ENCODE results near the gene RNF133.

DNA sequence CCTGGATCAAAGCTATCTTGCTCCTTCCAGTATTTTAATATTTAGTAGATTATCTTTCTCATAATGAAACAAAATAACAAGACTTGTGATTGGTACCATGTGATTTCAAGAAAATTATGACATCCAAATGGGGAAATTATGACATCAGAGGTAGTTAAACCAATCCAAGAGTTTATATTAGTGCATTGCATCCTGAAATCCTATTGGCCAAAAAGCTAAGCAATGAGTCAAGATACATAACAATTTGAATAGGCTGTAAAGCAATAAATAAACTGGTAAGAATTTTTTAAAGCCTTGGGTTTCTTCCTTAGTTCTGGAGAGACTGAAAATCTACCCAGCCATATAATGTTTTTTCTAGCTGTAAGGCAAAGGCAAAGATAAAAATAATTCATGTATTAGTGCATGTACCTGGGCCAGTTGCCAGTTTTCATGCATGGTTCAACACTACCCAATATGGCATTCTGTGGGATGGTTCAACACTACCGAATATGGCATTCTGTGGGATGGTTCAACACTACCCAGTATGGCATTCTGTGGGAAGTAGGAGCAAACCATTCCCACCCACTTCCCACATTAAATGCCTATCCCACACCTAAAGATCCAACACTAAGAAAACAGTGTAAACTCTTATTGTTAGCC lies 4.1 kb upstream of the RNF133 start, which contains the start of gene RNF148:
- TF ChIP-seq EZH2 (IDR thresholded peaks at IDR 0.05): no peak
- TF ChIP-seq, protein P1, sequence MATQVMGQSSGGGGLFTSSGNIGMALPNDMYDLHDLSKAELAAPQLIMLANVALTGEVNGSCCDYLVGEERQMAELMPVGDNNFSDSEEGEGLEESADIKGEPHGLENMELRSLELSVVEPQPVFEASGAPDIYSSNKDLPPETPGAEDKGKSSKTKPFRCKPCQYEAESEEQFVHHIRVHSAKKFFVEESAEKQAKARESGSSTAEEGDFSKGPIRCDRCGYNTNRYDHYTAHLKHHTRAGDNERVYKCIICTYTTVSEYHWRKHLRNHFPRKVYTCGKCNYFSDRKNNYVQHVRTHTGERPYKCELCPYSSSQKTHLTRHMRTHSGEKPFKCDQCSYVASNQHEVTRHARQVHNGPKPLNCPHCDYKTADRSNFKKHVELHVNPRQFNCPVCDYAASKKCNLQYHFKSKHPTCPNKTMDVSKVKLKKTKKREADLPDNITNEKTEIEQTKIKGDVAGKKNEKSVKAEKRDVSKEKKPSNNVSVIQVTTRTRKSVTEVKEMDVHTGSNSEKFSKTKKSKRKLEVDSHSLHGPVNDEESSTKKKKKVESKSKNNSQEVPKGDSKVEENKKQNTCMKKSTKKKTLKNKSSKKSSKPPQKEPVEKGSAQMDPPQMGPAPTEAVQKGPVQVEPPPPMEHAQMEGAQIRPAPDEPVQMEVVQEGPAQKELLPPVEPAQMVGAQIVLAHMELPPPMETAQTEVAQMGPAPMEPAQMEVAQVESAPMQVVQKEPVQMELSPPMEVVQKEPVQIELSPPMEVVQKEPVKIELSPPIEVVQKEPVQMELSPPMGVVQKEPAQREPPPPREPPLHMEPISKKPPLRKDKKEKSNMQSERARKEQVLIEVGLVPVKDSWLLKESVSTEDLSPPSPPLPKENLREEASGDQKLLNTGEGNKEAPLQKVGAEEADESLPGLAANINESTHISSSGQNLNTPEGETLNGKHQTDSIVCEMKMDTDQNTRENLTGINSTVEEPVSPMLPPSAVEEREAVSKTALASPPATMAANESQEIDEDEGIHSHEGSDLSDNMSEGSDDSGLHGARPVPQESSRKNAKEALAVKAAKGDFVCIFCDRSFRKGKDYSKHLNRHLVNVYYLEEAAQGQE (IDR thresholded peaks at IDR 0.05; ENCODE audit: low read depth): no peak
- TF ChIP-seq, protein P2, sequence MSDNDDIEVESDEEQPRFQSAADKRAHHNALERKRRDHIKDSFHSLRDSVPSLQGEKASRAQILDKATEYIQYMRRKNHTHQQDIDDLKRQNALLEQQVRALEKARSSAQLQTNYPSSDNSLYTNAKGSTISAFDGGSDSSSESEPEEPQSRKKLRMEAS (IDR thresholded peaks at IDR 0.05): no peak
- no peak for TF ChIP-seq POLR2AphosphoS5 (IDR thresholded peaks at IDR 0.05; ENCODE audit: low read depth, low read length)
- TF ChIP-seq, protein P3, sequence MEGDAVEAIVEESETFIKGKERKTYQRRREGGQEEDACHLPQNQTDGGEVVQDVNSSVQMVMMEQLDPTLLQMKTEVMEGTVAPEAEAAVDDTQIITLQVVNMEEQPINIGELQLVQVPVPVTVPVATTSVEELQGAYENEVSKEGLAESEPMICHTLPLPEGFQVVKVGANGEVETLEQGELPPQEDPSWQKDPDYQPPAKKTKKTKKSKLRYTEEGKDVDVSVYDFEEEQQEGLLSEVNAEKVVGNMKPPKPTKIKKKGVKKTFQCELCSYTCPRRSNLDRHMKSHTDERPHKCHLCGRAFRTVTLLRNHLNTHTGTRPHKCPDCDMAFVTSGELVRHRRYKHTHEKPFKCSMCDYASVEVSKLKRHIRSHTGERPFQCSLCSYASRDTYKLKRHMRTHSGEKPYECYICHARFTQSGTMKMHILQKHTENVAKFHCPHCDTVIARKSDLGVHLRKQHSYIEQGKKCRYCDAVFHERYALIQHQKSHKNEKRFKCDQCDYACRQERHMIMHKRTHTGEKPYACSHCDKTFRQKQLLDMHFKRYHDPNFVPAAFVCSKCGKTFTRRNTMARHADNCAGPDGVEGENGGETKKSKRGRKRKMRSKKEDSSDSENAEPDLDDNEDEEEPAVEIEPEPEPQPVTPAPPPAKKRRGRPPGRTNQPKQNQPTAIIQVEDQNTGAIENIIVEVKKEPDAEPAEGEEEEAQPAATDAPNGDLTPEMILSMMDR (IDR thresholded peaks at IDR 0.05 in 2 of 3, conservative IDR thresholded peaks at IDR 0.05 in 1 of 3; ENCODE audit: borderline replicate concordance in 1 of 3, insufficient read depth in 1 of 3, low read depth in 2 of 3, low read length in 2 of 3): no peak
- no peak for TF ChIP-seq SIN3A (IDR thresholded peaks at IDR 0.05; ENCODE audit: low read depth)
- no peak for TF ChIP-seq FOSL1 (IDR thresholded peaks at IDR 0.05; ENCODE audit: low read depth)
- TF ChIP-seq, protein P4, sequence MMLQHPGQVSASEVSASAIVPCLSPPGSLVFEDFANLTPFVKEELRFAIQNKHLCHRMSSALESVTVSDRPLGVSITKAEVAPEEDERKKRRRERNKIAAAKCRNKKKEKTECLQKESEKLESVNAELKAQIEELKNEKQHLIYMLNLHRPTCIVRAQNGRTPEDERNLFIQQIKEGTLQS (IDR thresholded peaks at IDR 0.05): no peak
- TF ChIP-seq POLR2A (IDR thresholded peaks at IDR 0.05; ENCODE audit: borderline replicate concordance, extremely low read depth, insufficient read depth, insufficient read length): no peak
- TF ChIP-seq EZH2phosphoT487 (IDR thresholded peaks at IDR 0.05; ENCODE audit: borderline replicate concordance): no peak
- no peak for TF ChIP-seq YY1 (IDR thresholded peaks at IDR 0.05; ENCODE audit: extremely low read depth, insufficient replicate concordance, low read depth, low read length)
- TF ChIP-seq ZNF274 (IDR thresholded peaks at IDR 0.05; ENCODE audit: low read depth, low read length): no peak
- no peak for TF ChIP-seq SRF (IDR thresholded peaks at IDR 0.05; ENCODE audit: low read depth)
- no peak for TF ChIP-seq ZBTB33 (IDR thresholded peaks at IDR 0.05; ENCODE audit: extremely low read depth, insufficient replicate concordance, low read length)

Data from HCT116 (cell line).